Endothelial cell of umbilical vein (primary cell): Measurements from ENCODE around the gene RASL12. TPM values are rescaled to one million over a fixed set of nuclear protein-coding genes. Genes with fewer than 3 reads are reported as not detected.

Experiments used
- BruUV-seq: library from RNA; stranded (reverse); fragments of 400-500 nt; replicated peaks from 2 replicates; lab custom pipeline; 2021; lab: Mats Ljungman, UMichigan
- CTCF ChIA-PET: fragments of 300-600, 350-600 bp; sonication (Branson Sonifier 250); formaldehyde crosslinking; loops from one replicate; lab custom pipeline; 2021; ENCODE audit warnings: antibody characterized with exemption, inconsistent platforms; lab: Charles Lee
- POLR2A ChIA-PET: fragments of 300-600, 350-600 bp; sonication (Branson Sonifier 250); formaldehyde crosslinking; loops from one replicate; lab custom pipeline; 2021; ENCODE audit warnings: antibody characterized with exemption, inconsistent platforms; lab: Charles Lee
- DNase-seq: peaks from one replicate; pipeline ENCODE4 v3.0.0-alpha.2; 2011; ENCODE audit warnings: low read depth, low spot score
- FAIRE-seq: peaks from 2 replicates; lab custom pipeline; 2011; peaks lifted over from hg19 to GRCh38; lab: Jason Lieb, UNC
- H2AFZ ChIP-seq: 2 replicates; pipeline ENCODE4 v1.6.0; 2012; ENCODE audit warnings: low read depth, low read length, control low read depth, inconsistent platforms
- H3K27ac ChIP-seq: 2 replicates; pipeline ENCODE4 v1.5.1; 2011; ENCODE audit warnings: low read depth, mild to moderate bottlenecking, control low read depth, low read length, moderate library complexity; ENCODE audit not compliant: insufficient read depth
- H3K27me3 ChIP-seq, 2 experiments: 2 replicates each; pipeline versions ENCODE4 v1.6.0 to v1.6.1; 2011; ENCODE audit warnings: low read length in 2 of 2, mixed read lengths in 1 of 2; ENCODE audit not compliant: control insufficient read depth in 2 of 2, insufficient read depth in 2 of 2
- H3K36me3 ChIP-seq, 2 experiments: 2 replicates in 1 of 2; 3 replicates in 1 of 2; pipeline ENCODE4 v1.5.1; 2011; ENCODE audit warnings: low read length in 2 of 2, mild to moderate bottlenecking in 1 of 2, moderate library complexity in 1 of 2; ENCODE audit not compliant: control insufficient read depth in 2 of 2, insufficient read depth in 2 of 2; ENCODE audit errors: extremely low read depth in 1 of 2
- H3K4me1 ChIP-seq: 3 replicates; pipeline ENCODE4 v1.5.1; 2011; ENCODE audit warnings: mild to moderate bottlenecking, low read length; ENCODE audit not compliant: control insufficient read depth, insufficient read depth; ENCODE audit errors: extremely low read depth
- H3K4me2 ChIP-seq: 2 replicates; pipeline ENCODE4 v1.6.1; 2011; ENCODE audit warnings: low read length, control low read depth, mixed read lengths; ENCODE audit not compliant: insufficient read depth
- H3K4me3 ChIP-seq, 3 experiments: fragments of 200-600 bp in 1 of 3; sonication (generic), shearing (Covaris generic) in 1 of 3; replicated peaks in 1 of 3; 2 replicates each; pipeline ENCODE4 v1.5.1; 2011 to 2016; ENCODE audit warnings: control low read depth in 3 of 3, low read length in 3 of 3, mild to moderate bottlenecking in 2 of 3, inconsistent platforms in 1 of 3, low read depth in 1 of 3, moderate library complexity in 1 of 3; ENCODE audit not compliant: insufficient read depth in 1 of 3
- H3K79me2 ChIP-seq: 2 replicates; pipeline ENCODE4 v1.6.0; 2012; ENCODE audit warnings: low read length, inconsistent platforms; ENCODE audit not compliant: control insufficient read depth, insufficient read depth
- H3K9ac ChIP-seq: replicated peaks from 2 replicates; pipeline ENCODE3; 2011; ENCODE audit warnings: low read length, control low read depth; ENCODE audit not compliant: insufficient read depth; ENCODE audit errors: extremely low read depth
- H3K9me1 ChIP-seq: replicated peaks from 3 replicates; pipeline ENCODE4 v1.6.0; 2011; ENCODE audit warnings: mild to moderate bottlenecking, low read length; ENCODE audit not compliant: control insufficient read depth, insufficient read depth; ENCODE audit errors: extremely low read depth
- H3K9me3 ChIP-seq: replicated peaks from 2 replicates; pipeline ENCODE4 v1.5.1; 2012; ENCODE audit warnings: low read length, inconsistent platforms; ENCODE audit not compliant: control insufficient read depth, insufficient read depth
- H4K20me1 ChIP-seq: replicated peaks from 2 replicates; pipeline ENCODE3; 2011; ENCODE audit warnings: mild to moderate bottlenecking, low read length; ENCODE audit not compliant: control insufficient read depth, insufficient read depth; ENCODE audit errors: extremely low read depth
- EZH2 ChIP-seq: IDR thresholded peaks from 2 replicates; pipeline ENCODE4 v1.6.1; 2012; ENCODE audit warnings: borderline replicate concordance, low read depth, mild to moderate bottlenecking, moderate library complexity, low read length, inconsistent platforms; ENCODE audit not compliant: severe bottlenecking
- FOS ChIP-seq: IDR thresholded peaks from 2 replicates; pipeline ENCODE4 v1.6.1; 2011; ENCODE audit warnings: mild to moderate bottlenecking, low read length, moderate library complexity, borderline replicate concordance; ENCODE audit not compliant: insufficient read depth
- GATA2 ChIP-seq: IDR thresholded peaks from 2 replicates; pipeline ENCODE4 v1.7.0; 2011; ENCODE audit warnings: low read depth, mild to moderate bottlenecking, moderate library complexity, mixed read lengths, low read length; ENCODE audit not compliant: insufficient read length, insufficient read depth
- JUN ChIP-seq: IDR thresholded peaks from 2 replicates; pipeline ENCODE4 v1.6.1; 2011; ENCODE audit warnings: borderline replicate concordance, low read depth; ENCODE audit not compliant: insufficient read length, insufficient read depth
- MAX ChIP-seq: IDR thresholded peaks from 2 replicates; pipeline ENCODE4 v1.6.1; 2011; ENCODE audit not compliant: insufficient read depth, insufficient read length
- MYC ChIP-seq: IDR thresholded peaks from one replicate; pipeline ENCODE4 v1.6.1; 2011; ENCODE audit warnings: mild to moderate bottlenecking, low read depth, low read length
- POLR2A ChIP-seq: IDR thresholded peaks from 2 replicates; pipeline ENCODE4 v1.6.1; 2012; ENCODE audit warnings: low read depth, mild to moderate bottlenecking, control low read depth, low read length
- POLR2AphosphoS5 ChIP-seq: IDR thresholded peaks from 2 replicates; pipeline ENCODE4 v1.6.1; 2012; ENCODE audit warnings: low read depth, mild to moderate bottlenecking, control low read depth, low read length, moderate library complexity; ENCODE audit not compliant: insufficient read depth
- dilution Hi-C: fragments of 300-500 bp; cut with MboI; formaldehyde crosslinking; loops from one replicate; pipeline ENCODE4 v1.15.0; 2019; ENCODE audit warnings: low sequenced_read_pairs; ENCODE audit not compliant: extremely low pct_ligation_motif_present
- intact Hi-C: fragments of 100-400 bp; cut with micrococcal nuclease; formaldehyde crosslinking; loops from one replicate; pipeline ENCODE4 v1.10.0; 2022
- polyA plus RNA-seq, 4 experiments: library from polyadenylated mRNA; depleted of rRNA in 3 of 4; stranded (reverse) in 3 of 4; unstranded in 1 of 4; fragments of >200 nt; gene quantifications; 2 replicates each; pipeline versions ENCODE4 v1.2.1 to v1.2.3, GENCODE V29; 2011 to 2012; ENCODE audit warnings: missing spikeins in 1 of 4
- total RNA-seq: library from RNA; stranded (reverse); gene quantifications from 2 replicates; pipeline ENCODE4 v1.2.3, GENCODE V29; 2021
- TF ChIP-seq, protein P1 (sequence below), 2 donors: IDR thresholded peaks; 1 replicate in 1 of 2; 2 replicates in 1 of 2; pipeline ENCODE4 v1.5.1; 2011; ENCODE audit warnings: low read length in 2 of 2, mild to moderate bottlenecking in 2 of 2, moderate library complexity in 2 of 2, control low read depth in 1 of 2, inconsistent platforms in 1 of 2, low read depth in 1 of 2; ENCODE audit not compliant: insufficient read depth in 1 of 2; ENCODE audit errors: extremely low read depth in 1 of 2

Gene RASL12
- total and polyA plus RNA-seq, 2 donors (not counting 3 experiments of a cell fraction or from before 2014, with no cell fraction given), result not detected

DNA sequence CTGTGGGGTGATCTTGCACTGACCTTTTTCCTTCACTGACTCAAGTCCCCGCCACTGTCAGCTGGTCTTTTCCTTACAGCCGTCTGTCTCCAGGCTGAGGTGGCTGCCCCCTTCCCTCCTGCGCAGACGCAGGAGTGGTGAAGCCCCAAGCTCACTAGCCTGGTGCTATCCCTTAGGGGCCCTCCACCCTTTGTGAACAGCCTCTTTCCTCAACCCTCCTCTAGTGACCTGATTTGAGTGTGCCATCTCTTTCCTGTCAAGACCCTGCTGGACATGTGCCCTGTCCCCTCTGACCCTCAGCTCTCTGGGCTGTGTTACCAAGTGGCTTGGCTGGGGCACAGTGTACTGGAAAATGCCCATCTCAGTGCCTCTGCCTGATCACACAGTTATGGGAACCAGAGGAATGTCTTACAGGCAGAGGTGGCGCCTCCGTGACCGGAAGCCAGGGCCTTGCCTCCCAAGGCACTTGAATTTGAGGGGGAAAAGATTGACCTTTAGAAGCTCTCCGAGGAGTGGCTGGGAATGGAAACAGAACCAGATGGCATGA, 17.5 kb upstream of the RASL12 start:
- CTCF ChIA-PET, result interaction anchor here (0.9 to 8.8 kb wide), 8 partner anchors 16 to 354 kb away, joined by 3 to 64 read pairs (median 4); no protein-coding TSS in a partner anchor
- Histone ChIP-seq H3K9ac (no peak overlapping the region), H3K27ac (no peak overlapping the region), H3K4me1 (no peaks in the 10 kb centered on the region), H4K20me1 (no peaks in the 10 kb centered on the region), H3K79me2 (no peaks in the 10 kb centered on the region), H3K9me1 (no peaks in the 10 kb centered on the region), H3K36me3 (no peaks in the 10 kb centered on the region), H3K27me3 (peaks cover 31 to 33% of the 10 kb centered on the region in 2 experiments), H3K9me3 (no peaks in the 10 kb centered on the region), H3K4me3 (no peak overlapping the region), H2AFZ (no peak overlapping the region), H3K4me2 (no peak overlapping the region)
- DNase-seq, result no peak
- FAIRE-seq, result no peak
- POLR2A ChIA-PET, result no interaction called here
- dilution Hi-C loops, result no loop called here
- TF ChIP-seq JUN (no peak), POLR2AphosphoS5 (no peak), MAX (no peak), EZH2 (no peak), POLR2A (no peak), FOS (no peak), GATA2 (no peak), MYC (no peak)
- TF ChIP-seq, protein P1, sequence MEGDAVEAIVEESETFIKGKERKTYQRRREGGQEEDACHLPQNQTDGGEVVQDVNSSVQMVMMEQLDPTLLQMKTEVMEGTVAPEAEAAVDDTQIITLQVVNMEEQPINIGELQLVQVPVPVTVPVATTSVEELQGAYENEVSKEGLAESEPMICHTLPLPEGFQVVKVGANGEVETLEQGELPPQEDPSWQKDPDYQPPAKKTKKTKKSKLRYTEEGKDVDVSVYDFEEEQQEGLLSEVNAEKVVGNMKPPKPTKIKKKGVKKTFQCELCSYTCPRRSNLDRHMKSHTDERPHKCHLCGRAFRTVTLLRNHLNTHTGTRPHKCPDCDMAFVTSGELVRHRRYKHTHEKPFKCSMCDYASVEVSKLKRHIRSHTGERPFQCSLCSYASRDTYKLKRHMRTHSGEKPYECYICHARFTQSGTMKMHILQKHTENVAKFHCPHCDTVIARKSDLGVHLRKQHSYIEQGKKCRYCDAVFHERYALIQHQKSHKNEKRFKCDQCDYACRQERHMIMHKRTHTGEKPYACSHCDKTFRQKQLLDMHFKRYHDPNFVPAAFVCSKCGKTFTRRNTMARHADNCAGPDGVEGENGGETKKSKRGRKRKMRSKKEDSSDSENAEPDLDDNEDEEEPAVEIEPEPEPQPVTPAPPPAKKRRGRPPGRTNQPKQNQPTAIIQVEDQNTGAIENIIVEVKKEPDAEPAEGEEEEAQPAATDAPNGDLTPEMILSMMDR (IDR thresholded peaks at IDR 0.05; ENCODE audit: extremely low read depth in 1 of 2, insufficient read depth in 1 of 2, low read depth in 1 of 2, low read length in 2 of 2), result no peak
- BruUV-seq, result no TSS peak
- intact Hi-C loops, result no loop called here
